Uterus (tissue), 4 donors: ENCODE results near the gene DOCK1. TPM values are rescaled to one million over a fixed set of nuclear protein-coding genes. Genes with fewer than 3 reads are reported as not detected.

Experiments used
- DNase-seq, 2 donors: peaks; one replicate each; pipeline ENCODE4 v3.0.0-alpha.2; 2019 to 2020
- H3K27ac ChIP-seq, 2 donors: fragments of 200-600 bp; sonication (generic); 1 replicate in 1 of 2; 2 replicates in 1 of 2; pipeline ENCODE4 v1.5.1; 2016 to 2018
- H3K27me3 ChIP-seq, 2 donors: fragments of 200-600 bp; sonication (generic); one replicate each; pipeline ENCODE4 v1.5.1; 2018 to 2019; ENCODE audit warnings: control low read depth in 1 of 2
- H3K36me3 ChIP-seq, 2 donors: fragments of 200-600 bp; sonication (generic); one replicate each; pipeline ENCODE4 v1.5.1; 2019; ENCODE audit warnings: control low read depth in 1 of 2
- H3K4me1 ChIP-seq, 2 donors: fragments of 200-600 bp; sonication (generic); one replicate each; pipeline ENCODE4 v1.5.1; 2018 to 2019; ENCODE audit warnings: control low read depth in 1 of 2
- H3K4me3 ChIP-seq, 2 donors: fragments of 200-600 bp; sonication (generic); 1 replicate in 1 of 2; 2 replicates in 1 of 2; pipeline ENCODE4 v1.5.1; 2018 to 2019; ENCODE audit warnings: mild to moderate bottlenecking in 1 of 2
- H3K9me3 ChIP-seq, 2 donors: fragments of 200-600 bp; sonication (generic); one replicate each; pipeline ENCODE4 v1.5.1; 2019; ENCODE audit warnings: control low read depth in 1 of 2
- POLR2A ChIP-seq, 2 donors: fragments of 450-650 bp; IDR thresholded peaks; one replicate each; pipeline ENCODE4 v1.6.1; 2016; ENCODE audit warnings: antibody characterized with exemption in 2 of 2, mild to moderate bottlenecking in 1 of 2, moderate library complexity in 1 of 2
- intact Hi-C: fragments of 100-400 bp; cut with DNase I; formaldehyde crosslinking; loops from one replicate; pipeline ENCODE4 v1.15.1; 2023; ENCODE audit warnings: low total_unique reads
- total RNA-seq, 4 donors: library from RNA; depleted of rRNA in 3 of 4; stranded (reverse); fragments of >200 nt in 3 of 4; gene quantifications; one replicate each; pipeline versions ENCODE4 v1.1.0 to v1.2.4, GENCODE V29; 2014 to 2023
- TF ChIP-seq, protein P1 (sequence below), 4 experiments: fragments of 200-600 bp in 2 of 4; fragments of 450-650 bp in 2 of 4; sonication (generic) in 2 of 4; IDR thresholded peaks; one replicate each; pipeline ENCODE4 v1.5.1; 2016 to 2019; ENCODE audit warnings: antibody characterized with exemption in 4 of 4, mild to moderate bottlenecking in 2 of 4, moderate library complexity in 1 of 4
- donor health status: DM: yes; HTN: yes; CAD: no.

Gene DOCK1
- total RNA-seq, 4 donors from 2014 or later: 15.6 to 130 (median 65.0) TPM

DNA sequence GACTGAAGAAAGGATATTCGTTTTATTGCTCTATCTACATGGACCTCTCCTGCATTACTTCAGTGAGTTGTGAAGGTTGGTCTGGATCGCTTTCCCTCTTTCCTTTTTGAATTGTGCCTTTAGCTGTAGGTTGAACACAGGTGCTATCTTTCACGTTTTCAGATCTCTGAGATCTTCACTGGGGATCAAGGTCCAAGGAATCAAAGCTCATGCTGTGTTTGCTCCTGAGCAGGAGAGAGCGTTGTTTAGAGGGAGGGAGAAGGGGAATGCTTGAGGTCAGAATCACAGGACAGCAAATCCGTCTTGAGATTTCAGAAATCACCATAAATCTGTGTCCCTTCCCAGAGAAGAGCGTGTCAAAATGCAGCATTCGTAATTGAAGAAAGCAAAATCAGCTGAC lies 186.1 kb downstream of the DOCK1 start:
- DNase-seq: no peak
- no peaks in the 10 kb centered on the region for H3K4me1 ChIP-seq
- intact Hi-C loops: no loop called here
- no peaks in the 10 kb centered on the region for H3K36me3 ChIP-seq
- no peaks in the 10 kb centered on the region for H3K27me3 ChIP-seq
- H3K27ac ChIP-seq: no peak overlapping the region
- H3K4me3 ChIP-seq: no peak overlapping the region
- H3K9me3 ChIP-seq: no peaks in the 10 kb centered on the region
- TF ChIP-seq POLR2A (IDR thresholded peaks at IDR 0.05): no peak
- TF ChIP-seq, protein P1, sequence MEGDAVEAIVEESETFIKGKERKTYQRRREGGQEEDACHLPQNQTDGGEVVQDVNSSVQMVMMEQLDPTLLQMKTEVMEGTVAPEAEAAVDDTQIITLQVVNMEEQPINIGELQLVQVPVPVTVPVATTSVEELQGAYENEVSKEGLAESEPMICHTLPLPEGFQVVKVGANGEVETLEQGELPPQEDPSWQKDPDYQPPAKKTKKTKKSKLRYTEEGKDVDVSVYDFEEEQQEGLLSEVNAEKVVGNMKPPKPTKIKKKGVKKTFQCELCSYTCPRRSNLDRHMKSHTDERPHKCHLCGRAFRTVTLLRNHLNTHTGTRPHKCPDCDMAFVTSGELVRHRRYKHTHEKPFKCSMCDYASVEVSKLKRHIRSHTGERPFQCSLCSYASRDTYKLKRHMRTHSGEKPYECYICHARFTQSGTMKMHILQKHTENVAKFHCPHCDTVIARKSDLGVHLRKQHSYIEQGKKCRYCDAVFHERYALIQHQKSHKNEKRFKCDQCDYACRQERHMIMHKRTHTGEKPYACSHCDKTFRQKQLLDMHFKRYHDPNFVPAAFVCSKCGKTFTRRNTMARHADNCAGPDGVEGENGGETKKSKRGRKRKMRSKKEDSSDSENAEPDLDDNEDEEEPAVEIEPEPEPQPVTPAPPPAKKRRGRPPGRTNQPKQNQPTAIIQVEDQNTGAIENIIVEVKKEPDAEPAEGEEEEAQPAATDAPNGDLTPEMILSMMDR (IDR thresholded peaks at IDR 0.05): no peak

DNA sequence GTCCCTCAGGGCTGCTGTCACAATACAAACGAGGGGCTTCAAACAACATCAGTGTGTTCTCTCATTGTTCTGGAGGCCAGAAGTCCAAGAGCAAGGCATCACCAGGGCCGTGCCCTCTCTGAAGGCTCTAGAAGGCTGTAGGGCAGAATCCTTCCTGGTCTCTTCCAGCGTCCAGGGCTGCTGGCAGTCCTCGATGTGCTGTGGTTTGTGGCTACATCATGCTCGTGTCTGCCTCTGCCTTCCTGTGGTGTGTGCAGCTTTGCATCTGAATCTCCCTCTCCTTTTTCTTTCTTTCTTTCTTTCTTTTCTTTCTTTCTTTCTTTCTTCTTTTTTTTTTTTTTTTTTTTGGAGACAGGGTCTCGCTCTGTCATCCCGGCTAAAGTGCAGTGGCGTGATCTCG lies 187.7 kb downstream of the DOCK1 start:
- Histone ChIP-seq H3K36me3 (no peaks in the 10 kb centered on the region), H3K9me3 (no peaks in the 10 kb centered on the region), H3K4me3 (no peak overlapping the region), H3K27ac (no peak overlapping the region), H3K4me1 (no peaks in the 10 kb centered on the region), H3K27me3 (no peaks in the 10 kb centered on the region)
- TF ChIP-seq, protein P1 (IDR thresholded peaks at IDR 0.05): no peak
- no peak for DNase-seq
- intact Hi-C loops: no loop called here

DNA sequence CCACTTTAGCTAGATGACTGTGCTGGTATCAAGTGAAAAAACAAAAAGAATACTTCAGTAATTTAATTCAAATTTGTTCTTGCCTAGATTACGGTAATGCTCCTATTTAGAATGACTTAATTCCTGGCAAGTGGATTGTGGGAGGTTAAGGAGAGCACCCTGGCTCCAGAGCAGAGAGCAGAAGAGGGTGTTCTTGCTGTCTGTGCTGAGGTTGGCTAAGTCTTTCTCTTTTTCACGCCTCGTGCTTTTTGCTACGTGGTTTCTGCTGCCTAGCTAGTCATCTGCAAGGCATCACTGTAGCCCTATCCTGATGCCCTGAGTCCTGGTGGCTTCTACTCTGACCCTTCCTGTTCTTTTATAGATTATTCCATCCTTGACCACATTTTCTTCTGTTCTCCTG lies 189.8 kb downstream of the DOCK1 start:
- no peaks in the 10 kb centered on the region for H3K4me1 ChIP-seq
- H3K9me3 ChIP-seq: no peaks in the 10 kb centered on the region
- no peak overlapping the region for H3K27ac ChIP-seq
- no peaks in the 10 kb centered on the region for H3K36me3 ChIP-seq
- TF ChIP-seq POLR2A (IDR thresholded peaks at IDR 0.05): no peak
- TF ChIP-seq, protein P1 (IDR thresholded peaks at IDR 0.05): no peak
- DNase-seq: no peak
- intact Hi-C loops: no loop called here
- H3K4me3 ChIP-seq: no peak overlapping the region
- H3K27me3 ChIP-seq: no peaks in the 10 kb centered on the region

DNA sequence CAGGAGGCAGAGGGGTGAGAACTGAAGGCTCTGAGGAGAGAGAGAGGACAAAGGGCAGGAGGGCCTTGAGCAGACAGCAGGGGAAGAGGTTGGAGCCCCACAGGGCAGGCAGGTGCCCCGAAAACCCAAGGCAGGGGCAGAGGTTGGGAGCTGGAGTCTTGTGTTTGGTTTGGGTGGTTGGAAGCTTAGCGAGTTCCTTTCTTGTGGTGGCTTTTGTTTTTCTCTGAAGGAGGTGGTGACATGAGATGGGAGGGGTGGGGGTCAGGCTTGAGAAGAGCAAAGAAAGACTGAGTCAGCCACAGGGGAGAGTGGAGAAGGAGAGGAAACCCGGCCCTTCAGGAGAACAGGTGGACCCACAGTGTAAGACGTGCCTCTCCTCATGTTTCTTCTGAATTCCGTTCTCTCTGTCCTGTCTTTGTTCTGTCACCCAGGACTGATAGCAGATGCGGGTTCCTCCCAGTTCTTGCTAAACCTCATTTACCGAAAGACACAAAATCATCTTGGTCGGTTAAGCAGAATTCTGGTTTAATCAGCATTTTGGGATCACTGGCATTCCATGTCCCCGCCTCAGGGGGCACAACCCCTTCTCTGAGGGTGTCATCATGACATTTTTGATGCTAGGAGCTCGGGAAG lies 195.9 kb downstream of the DOCK1 start:
- no peaks in the 10 kb centered on the region for H3K36me3 ChIP-seq
- no peaks in the 10 kb centered on the region for H3K4me1 ChIP-seq
- no peak for DNase-seq
- TF ChIP-seq POLR2A (IDR thresholded peaks at IDR 0.05): no peak
- TF ChIP-seq, protein P1 (IDR thresholded peaks at IDR 0.05): no peak
- H3K4me3 ChIP-seq: no peak overlapping the region
- no peaks in the 10 kb centered on the region for H3K9me3 ChIP-seq
- no peak overlapping the region for H3K27ac ChIP-seq
- intact Hi-C loops: no loop called here
- H3K27me3 ChIP-seq: no peaks in the 10 kb centered on the region

DNA sequence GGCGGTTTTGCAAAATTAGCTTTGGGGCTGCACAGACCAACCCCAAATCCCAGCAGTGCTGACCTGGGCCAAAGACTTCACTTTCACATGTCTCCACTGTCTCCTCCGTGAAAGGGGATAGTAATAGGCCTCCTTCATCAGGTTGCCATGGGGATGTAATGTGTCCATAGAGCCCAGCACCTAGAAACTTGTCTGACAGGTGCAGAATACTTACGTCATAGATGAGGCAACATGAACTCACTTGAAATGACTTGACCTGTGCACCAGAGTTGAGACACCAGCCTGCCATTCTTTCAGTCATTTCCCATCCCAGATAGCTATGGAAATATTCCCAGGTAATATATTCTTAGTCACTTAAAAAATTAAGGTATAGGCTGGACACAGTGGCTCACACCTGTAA lies 196.9 kb downstream of the DOCK1 start:
- H3K4me3 ChIP-seq: no peak overlapping the region
- H3K9me3 ChIP-seq: no peaks in the 10 kb centered on the region
- no peak for DNase-seq
- H3K4me1 ChIP-seq: no peaks in the 10 kb centered on the region
- TF ChIP-seq, protein P1 (IDR thresholded peaks at IDR 0.05): no peak
- no peak for TF ChIP-seq POLR2A (IDR thresholded peaks at IDR 0.05)
- H3K27me3 ChIP-seq: no peaks in the 10 kb centered on the region
- no peak overlapping the region for H3K27ac ChIP-seq
- no peaks in the 10 kb centered on the region for H3K36me3 ChIP-seq
- intact Hi-C loops: no loop called here
